Measurements from ENCODE around the gene SRP54.
"Not testable (repeated sequence)": the region's sequence is repeated elsewhere in the genome, so short reads cannot be mapped to it uniquely, and the experiment has no call there.

SRP54 gene

DNA sequence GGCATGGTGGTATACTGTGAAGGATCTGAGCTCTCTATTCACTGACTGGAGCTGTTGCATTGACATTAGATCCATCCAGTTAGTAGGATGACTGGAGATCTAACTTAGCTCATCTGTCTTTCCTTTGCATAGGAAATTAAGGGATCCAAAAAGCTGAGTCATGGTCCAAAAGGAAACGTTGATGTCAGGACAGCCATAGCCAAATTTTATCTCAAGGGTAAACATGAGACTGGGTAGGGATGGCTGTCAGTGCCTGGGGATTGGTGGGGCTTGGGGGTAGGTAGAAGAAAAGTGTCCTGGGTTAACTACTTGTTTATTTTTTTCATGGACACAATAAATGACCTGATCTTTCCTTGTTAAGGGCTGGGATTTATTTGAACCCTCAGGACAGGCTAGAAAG lies 67.9 kb downstream of the SRP54 start:
- no peak for FAIRE-seq

DNA sequence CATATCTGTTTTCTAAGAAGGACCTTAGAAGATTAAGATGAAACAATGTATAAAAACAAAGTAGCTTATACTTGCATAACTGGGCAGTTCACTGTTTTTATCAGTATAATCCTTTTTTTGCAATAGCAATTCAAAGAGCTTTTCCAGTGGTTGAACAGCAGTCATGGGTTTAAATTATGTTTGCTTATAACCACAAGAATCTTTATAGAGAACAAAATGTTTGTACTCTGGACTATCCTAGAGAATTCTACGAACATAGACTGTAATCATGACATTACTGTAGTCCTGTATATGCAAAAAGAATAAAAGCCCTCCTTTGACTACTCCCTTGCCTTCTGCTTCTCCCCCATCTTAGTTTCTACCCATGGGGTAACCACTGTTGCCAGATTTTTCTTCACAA lies 69.0 kb downstream of the SRP54 start:
- FAIRE-seq, result no peak

DNA sequence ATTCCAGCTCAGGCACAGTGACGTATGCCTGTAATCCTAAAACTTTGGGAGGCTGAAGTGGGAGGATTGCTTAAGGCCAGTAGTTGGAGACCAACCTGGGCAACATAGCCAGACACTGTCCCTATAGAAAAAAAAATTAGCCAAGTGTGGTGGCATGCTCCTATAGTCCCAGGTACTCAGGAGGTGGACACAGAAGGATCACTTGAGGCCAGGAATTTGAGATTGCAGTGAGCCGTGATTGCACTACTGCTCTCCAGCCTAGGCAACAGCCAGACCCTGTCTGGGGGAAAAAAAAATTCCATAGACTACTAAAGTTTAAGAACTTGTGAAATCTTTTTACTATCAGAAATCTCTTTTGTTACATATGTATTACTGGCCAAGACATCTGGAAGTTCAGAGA lies 69.8 kb downstream of the SRP54 start:
- FAIRE-seq, result no peak

DNA sequence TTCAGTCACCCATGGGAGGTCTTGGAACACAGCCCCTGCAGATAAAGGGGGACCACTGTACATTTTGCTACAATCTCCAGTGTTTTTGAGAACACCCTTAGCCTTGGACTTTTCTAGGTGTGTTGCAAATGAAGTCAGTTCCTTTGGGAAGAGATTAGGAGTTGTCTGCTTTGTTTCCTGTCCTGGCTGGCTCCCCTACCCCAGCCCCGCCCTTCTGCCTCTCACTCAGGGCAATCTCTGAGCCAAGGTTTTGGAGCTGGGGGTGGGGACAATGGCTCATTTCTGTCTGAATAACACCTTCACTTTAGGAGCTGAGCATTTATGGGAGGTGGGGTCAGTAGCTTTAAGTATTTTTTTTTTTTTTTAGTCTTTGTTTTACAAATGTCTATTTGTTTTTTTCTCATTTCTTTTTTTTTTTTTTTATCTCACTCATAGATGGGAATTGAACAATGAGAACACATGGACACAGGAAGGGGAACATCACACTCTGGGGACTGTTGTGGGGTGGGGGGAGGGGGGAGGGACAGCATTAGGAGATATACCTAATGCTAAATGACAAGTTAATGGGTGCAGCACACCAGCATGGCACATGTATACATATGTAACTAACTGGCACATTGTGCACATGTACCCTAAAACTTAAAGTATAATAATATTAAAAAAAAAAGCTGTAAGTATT lies 78.5 kb downstream of the SRP54 start:
- not testable (repeated sequence) for FAIRE-seq

DNA sequence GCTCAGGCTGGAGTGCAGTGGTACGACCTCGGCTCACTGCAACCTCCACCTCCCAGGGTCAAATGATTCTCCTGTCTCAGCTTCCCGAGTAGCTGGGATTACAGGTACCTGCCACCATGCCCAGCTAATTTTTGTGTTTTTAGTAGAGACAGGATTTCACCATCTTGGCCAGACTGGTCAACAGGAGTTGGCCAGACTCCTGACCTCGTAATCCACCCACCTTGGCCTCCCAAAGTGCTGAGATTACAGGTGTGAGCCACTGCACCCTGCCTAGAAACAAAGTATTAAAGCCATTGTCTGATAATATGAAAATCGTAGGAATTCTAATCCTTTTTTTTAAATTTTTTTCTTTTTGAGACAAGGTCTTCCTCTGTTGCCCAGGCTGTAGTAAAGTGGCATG lies 82.9 kb downstream of the SRP54 start:
- not testable (repeated sequence) for FAIRE-seq

DNA sequence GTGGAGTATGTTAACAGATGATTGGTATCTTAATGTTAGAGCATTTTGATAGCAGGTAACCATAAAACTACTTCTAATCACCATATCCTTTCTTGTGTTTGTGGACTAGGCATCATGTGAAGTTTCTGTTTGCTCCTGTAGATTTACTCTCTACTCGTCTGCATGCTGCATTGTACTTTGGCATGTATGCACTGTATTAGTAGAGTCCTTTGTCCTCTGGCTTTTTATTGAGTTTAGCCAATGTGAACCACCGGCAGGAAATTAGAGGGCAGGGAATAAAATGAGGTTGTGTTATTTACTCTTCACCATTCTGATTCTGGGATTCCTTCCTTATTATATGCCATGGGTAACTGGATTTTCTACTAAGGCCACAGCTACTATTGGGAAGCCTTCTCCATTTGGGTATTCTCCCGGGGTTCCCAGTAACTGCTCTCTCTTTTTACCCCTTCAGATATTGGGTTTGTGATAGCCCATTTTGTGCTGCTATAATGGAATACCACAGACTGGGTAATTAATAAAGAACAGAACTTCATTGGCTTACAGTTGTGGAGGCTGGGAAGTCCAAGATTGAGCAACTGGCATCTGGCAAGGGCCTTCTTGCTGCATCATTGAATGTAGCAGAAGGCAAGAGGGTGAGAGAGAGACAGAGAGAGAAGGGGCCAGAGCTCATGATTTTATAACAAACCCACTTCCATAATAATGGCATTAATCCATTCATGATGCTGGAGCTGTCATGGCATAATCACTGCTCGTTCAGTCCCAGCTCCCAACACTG lies 85.6 kb downstream of the SRP54 start:
- peak; percentile 75 for FAIRE-seq

DNA sequence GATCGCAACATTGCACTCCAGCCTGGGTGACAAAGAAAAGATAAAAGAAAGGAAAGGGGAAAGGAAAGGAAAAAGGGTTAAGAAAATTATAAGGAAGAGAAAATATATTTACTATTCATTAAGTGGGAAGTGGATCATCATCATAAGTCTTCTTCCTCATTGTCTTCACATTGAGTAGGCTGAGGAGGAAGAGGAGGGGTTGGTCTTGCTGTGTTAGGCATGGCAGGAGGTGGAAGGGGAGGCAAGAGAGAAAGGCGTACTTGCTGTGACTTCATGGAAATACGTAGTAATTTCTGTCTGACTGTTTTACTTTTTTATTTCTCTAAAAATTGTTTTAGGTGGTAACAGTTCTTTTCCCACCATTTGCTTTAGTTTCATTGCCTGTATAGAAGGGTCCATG lies 89.4 kb downstream of the SRP54 start:
- no peak for FAIRE-seq

DNA sequence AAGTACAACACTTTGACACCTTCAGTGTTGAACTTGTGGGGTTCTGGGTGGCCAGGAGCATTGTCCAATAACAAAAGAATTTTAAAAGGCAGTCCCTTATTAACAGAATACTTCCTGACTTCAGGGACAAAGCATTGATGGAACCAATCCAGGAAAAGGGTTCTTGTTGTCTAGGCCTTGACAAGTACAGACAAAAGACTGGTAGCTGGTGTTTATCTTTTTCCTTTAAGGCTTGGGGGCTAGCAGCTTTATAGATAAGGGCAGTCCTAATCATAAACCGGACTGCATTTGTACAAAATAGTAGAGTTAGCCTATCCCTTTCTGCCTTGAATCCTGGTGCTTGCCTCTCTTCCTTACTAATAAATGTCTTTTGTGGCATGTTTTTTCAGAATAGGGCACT lies 90.7 kb downstream of the SRP54 start:
- FAIRE-seq, result no peak

DNA sequence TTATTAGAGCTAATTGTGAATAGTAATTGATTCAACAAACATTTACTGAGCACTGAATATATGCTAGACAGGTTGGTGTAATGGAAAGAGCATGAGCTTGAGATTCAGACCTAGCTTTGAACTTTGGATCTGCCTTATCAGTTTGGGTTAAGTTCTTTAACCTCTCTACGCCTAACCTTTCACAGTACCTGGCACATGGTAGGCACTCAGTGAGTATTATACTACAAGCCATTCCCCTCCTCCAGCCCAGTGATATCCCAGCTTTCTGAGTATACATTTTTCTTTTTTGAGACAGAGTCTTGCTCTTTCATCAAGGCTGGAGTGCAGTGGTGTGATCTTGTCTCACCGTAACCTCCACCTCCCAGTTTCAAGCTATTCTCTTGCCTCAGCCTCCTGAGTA lies 95.3 kb downstream of the SRP54 start:
- FAIRE-seq, result no peak
